ENCODE results near the gene FBRSL1. TPM values are rescaled to one million over a fixed set of nuclear protein-coding genes. Genes with fewer than 3 reads are reported as not detected.

The FBRSL1 gene
- total and polyA plus RNA-seq, 2 of the 8 experiments (the other 6 are each of a cell fraction or from before 2014, with no cell fraction given) = 18.4 to 109 TPM

DNA sequence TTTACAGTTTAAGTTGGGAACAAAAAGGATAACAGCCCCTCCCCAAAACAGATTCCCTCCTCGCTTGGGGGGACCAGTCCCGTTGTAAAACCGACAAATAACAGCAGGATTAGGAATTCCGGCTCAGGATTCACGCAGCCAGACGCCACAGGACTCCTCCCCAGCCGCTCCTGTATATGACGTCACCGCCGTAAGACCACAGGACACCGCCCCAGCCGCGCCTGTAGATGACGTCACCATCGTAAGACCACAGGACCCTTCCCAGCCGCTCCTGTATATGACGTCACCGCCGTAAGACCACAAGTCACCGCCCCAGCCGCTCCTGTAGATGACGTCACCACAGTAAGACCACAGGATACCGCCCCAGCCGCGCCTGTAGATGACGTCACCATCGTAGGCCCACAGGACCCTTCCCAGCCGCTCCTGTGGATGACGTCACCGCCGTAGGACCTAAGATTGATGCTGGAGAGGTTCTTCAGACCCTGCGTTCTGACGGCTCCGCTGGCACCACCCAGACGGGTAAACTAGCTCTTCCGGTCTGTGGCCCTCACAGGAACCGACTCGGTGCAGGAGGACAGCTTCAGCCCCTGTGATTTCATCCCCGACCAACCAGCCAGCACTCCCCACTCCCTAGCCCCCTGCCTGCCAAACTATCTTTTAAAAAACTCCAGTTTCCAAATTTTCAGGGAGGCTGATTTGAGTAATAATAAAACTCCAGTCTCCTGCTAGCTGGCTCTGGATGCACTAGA lies 43.9 kb upstream of the FBRSL1 start (continued):
- TF ChIP-seq KDM1A (IDR thresholded peaks at IDR 0.05; ENCODE audit: borderline replicate concordance, low read length) (no peak), SRF (IDR thresholded peaks at IDR 0.05; ENCODE audit: low read depth, low read length) (peak; percentile 77), SUZ12 (IDR thresholded peaks at IDR 0.05; ENCODE audit: low read length) (no peak), RNF2 (IDR thresholded peaks at IDR 0.05; ENCODE audit: borderline replicate concordance, low read depth, low read length, missing control alignments, poor library complexity, severe bottlenecking) (no peak), CHD2 (IDR thresholded peaks at IDR 0.05; ENCODE audit: low read length) (no peak), CREB1 (IDR thresholded peaks at IDR 0.05) (peak; percentile 99), ATF3 (IDR thresholded peaks at IDR 0.05; ENCODE audit: insufficient read depth, low read depth, low read length) (peak; percentile 94), SP1 (IDR thresholded peaks at IDR 0.05; ENCODE audit: low read depth, low read length) (peak; percentile 74), TAF7 (optimal IDR thresholded peaks at IDR 0.05; ENCODE audit: borderline replicate concordance, low read depth, low read length) (peak; percentile 91), TBP (IDR thresholded peaks at IDR 0.05; ENCODE audit: low read depth, low read length) (0 out of 2 replicates have a peak, but pooled peaks have one; percentile 13), BACH1 (IDR thresholded peaks at IDR 0.05; ENCODE audit: low read length) (no peak), SAP30 (IDR thresholded peaks at IDR 0.05; ENCODE audit: insufficient read depth, insufficient replicate concordance, low read length) (no peak), RXRA (IDR thresholded peaks at IDR 0.05; ENCODE audit: insufficient read depth, low read depth, low read length) (no peak), MAFK (IDR thresholded peaks at IDR 0.05; ENCODE audit: low read depth, low read length) (no peak), KDM5A (IDR thresholded peaks at IDR 0.05; ENCODE audit: low read length) (no peak), EZH2 (IDR thresholded peaks at IDR 0.05; ENCODE audit: low read depth, low read length, severe bottlenecking) (no peak), CEBPB (IDR thresholded peaks at IDR 0.05; ENCODE audit: low read depth, low read length) (peak; percentile 42; the same call in 1 of the 2 replicates)
- TF ChIP-seq, protein P1, sequence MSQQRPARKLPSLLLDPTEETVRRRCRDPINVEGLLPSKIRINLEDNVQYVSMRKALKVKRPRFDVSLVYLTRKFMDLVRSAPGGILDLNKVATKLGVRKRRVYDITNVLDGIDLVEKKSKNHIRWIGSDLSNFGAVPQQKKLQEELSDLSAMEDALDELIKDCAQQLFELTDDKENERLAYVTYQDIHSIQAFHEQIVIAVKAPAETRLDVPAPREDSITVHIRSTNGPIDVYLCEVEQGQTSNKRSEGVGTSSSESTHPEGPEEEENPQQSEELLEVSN (IDR thresholded peaks at IDR 0.05) = no peak
- TF ChIP-seq, protein P2, sequence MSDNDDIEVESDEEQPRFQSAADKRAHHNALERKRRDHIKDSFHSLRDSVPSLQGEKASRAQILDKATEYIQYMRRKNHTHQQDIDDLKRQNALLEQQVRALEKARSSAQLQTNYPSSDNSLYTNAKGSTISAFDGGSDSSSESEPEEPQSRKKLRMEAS (IDR thresholded peaks at IDR 0.05) = no peak
